Sigmoid colon (tissue), 4 donors: ENCODE data around the gene CASZ1.

Source experiments
- CTCF ChIP-seq, 4 experiments: fragments of 450-650 bp in 3 of 4; fragments of 200-600 bp in 1 of 4; IDR thresholded peaks; one replicate each; pipeline ENCODE4 v1.5.1; 2016 to 2019; ENCODE audit warnings: antibody characterized with exemption in 4 of 4, mild to moderate bottlenecking in 3 of 4, moderate library complexity in 2 of 4
- EP300 ChIP-seq, 4 donors: sonication (generic); formaldehyde crosslinking; IDR thresholded peaks; one replicate each; pipeline ENCODE4 v1.6.1; 2017; ENCODE audit warnings: antibody characterized with exemption in 4 of 4
- POLR2A ChIP-seq, 2 donors: fragments of 450-650 bp; IDR thresholded peaks; one replicate each; pipeline ENCODE4 v1.6.1; 2016; ENCODE audit warnings: antibody characterized with exemption in 2 of 2, mild to moderate bottlenecking in 2 of 2, moderate library complexity in 2 of 2
- POLR2AphosphoS5 ChIP-seq, 4 donors: sonication (generic); formaldehyde crosslinking; IDR thresholded peaks; one replicate each; pipeline ENCODE4 v1.6.1; 2017; ENCODE audit warnings: antibody characterized with exemption in 4 of 4

- no peak for TF ChIP-seq CTCF (IDR thresholded peaks at IDR 0.05)
- TF ChIP-seq POLR2A (IDR thresholded peaks at IDR 0.05), result no peak
- TF ChIP-seq EP300 (IDR thresholded peaks at IDR 0.05), result no peak
- no peak for TF ChIP-seq POLR2AphosphoS5 (IDR thresholded peaks at IDR 0.05)
Observed at GRCh38 chr1:10696977-10697376, 99.5 kb downstream of the CASZ1 start.
